Immature natural killer cell (primary cell): ENCODE results near the gene MKNK1. TPM values are rescaled to one million over a fixed set of nuclear protein-coding genes. Genes with fewer than 3 reads are reported as not detected.

ENCODE experiments used
- polyA plus RNA-seq, 3 donors: library from polyadenylated mRNA; unstranded; fragments of 300-500 nt; fragmentation: Illumina TruSeq; gene quantifications; one replicate each; pipeline ENCODE4 v1.2.3, GENCODE V29; 2021

Gene MKNK1
- polyA plus RNA-seq, 3 donors from 2014 or later = 23.2 to 35.7 (median 27.6) TPM

Other genes with a start within 250 kb of the MKNK1 start
- gene FAAH, start 210.0 kb downstream of the MKNK1 start, polyA plus RNA-seq = 1 to 10 TPM; 1.8 to 2.8 (median 2.1) TPM
- not detected for gene DMBX1, start 114.4 kb downstream of the MKNK1 start, polyA plus RNA-seq
- not detected for gene KNCN, start 52.6 kb downstream of the MKNK1 start, polyA plus RNA-seq
- 10 to 100 TPM in 1 of 3 donors, 1 to 10 TPM in 2; 5.5 to 14.6 (median 6.8) TPM for gene MOB3C, start 12.5 kb upstream of the MKNK1 start, polyA plus RNA-seq
- gene ATPAF1, start 64.1 kb upstream of the MKNK1 start, polyA plus RNA-seq = 100 to 1,000 TPM in 1 of 3 donors, 10 to 100 TPM in 2; 50.6 to 139 (median 51.7) TPM
- gene TEX38, start 67.6 kb upstream of the MKNK1 start, polyA plus RNA-seq = not detected
- gene EFCAB14, start 114.8 kb upstream of the MKNK1 start, polyA plus RNA-seq = 100 to 1,000 TPM in 1 of 3 donors, 10 to 100 TPM in 2; 85.8 to 145 (median 98.8) TPM
- gene CYP4B1, start 194.8 kb upstream of the MKNK1 start, polyA plus RNA-seq = not detected